HG03108 (cell line): ENCODE results near the gene RET.

Source experiments
- ATAC-seq: cut with Tn5 transposase; IDR thresholded peaks from one replicate; pipeline ENCODE4 v1.9.1; 2021; ENCODE audit warnings: moderate library complexity; ENCODE audit not compliant: unreplicated experiment

Gene RET

GRCh38 chr10:43044448-43044921 is 32.4 kb upstream of the RET start:
- ATAC-seq = no peak

DNA sequence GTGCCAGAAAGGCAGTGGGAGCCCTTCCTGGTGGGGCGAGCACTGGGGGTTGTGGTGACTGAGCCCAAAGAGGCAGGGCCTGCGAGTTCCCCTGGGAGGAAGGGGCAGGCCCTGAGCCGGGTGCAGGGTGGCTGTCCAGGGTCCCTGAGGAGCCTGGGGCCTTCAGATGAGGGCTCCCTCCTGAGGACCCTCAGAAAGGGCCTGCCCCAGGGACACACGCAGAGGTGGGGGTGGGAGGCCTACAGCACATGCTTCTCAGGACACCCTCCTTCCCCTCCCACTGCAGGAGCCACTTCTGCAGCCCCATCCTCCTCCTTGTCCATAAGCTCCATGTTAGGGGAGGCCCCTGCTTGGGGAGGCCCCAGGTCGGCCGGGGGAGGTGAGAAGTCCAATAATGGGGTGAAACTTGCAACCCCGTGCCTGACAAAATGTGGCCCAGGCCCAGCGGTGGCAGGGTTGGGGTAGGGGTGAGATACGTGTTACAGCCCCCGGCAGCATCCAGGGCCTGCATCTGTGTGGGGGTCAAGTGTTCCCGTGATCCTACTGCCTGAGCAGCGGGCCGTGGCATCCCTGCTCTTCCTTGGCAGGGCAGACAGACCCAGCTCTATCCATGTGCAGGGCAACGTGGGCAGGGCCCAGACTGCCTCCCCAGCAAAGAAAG is 31.8 kb upstream of the RET start:
- ATAC-seq = no peak

DNA sequence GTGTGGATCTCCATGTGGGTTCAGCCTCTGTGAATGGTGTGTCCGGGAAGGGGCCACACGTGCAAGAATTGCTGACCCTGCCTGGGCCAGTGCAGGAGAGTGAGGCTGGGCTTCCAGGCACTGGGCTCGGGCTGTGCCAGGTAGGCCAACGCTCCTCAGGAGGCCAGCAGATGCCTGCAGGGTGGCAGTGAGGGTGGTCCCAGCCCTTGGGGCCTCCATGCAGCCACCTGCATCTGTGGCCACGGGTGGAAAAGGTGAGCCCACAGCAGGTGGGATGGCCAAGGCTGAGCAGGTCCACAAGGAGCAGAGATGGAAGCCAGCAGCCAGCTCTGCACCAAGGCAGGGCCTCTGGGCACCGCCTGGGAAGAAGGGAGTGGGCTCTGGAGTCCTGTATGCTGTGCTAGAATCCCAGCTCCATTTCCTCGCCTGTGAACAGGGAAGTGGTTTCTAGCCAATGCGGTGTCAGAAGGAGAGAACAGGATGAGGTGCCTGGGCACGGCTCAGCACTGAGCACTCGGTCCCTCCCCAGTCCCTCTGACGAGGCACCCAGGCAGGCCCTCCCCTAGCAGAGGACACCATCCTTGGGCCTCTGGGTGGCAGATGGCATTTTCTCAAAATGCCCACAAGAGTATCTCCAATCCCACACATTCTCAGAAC is 31.1 kb upstream of the RET start:
- ATAC-seq = no peak

DNA sequence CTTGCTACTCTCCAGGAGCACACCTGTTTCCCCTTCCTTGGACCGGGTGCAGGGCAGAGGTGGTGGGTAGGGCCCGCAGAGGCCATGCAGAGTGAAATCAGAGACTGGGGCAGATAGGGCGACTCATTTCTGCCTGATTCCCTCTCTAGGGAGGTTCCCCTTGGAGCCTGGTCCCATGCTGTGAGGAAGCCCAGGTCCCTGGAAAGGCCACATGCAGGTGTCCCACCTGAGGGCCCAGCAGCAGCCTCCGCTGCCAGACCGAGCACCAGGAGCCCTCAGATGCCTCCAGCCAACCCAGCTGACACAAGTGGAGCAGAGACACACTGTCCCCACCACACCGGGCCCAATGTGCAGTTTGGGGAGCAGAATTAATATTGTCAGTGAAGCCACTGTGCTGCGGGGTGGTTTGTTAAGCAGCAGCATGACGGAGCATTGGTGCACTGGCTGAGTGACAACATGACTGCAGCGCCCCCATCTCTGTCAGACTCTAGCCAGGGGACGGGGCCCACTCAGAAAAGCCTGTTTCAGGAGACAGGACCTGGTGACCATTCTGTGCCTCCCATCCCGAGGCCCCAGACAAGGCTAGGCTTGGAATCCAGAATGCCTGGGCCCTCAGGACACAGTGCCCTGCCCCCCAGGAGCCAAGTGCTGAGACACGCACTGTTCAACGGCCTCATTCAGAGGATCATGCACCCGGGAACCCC is 30.4 kb upstream of the RET start:
- no peak for ATAC-seq

- no peak for ATAC-seq
Measured at GRCh38 chr10:43047288-43047970, 29.4 kb upstream of the RET start.

- no peak for ATAC-seq
Measured at GRCh38 chr10:43048301-43049051, 28.4 kb upstream of the RET start.

DNA sequence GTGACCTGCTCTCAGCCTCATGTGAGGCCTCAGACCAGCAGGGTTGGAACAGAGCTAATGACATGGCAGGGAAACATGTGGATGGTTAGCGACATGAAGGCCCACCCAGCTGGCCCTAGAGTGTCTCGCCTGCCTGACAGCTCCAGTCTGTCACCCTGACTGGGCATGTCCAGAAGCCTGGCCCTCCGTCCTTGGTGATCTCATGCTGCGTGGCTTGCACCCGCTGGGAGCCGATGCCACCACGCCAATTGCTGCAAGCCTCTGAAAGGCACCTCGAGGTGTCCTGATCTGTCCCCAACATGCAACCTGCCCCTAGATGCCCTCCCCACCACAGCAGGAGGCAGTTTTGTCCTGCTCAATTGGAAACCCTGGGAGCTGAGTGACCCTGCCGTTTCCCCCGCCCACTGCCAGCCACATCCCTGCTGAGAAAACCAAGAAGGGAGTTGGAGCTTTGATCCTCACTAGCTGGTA is 27.8 kb upstream of the RET start:
- ATAC-seq = no peak

DNA sequence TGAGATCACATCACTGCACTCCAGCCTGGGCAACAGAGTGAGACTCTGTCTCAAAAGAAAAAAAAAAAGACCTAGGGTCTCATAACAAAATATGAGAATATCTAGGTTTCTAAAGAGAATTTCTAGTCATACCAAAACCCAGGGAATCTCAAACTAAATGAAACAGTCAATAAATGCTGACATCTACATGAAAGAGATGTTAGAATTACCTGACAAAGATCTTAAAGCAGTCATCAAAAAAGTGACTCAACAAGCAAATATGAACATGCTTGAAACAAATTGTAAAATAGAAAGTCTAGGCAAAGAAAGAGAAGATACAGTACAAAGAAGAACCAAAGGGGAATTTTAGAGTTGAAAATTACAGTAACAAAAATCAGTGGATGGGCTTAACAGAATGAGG is 26.9 kb upstream of the RET start:
- ATAC-seq = no peak

DNA sequence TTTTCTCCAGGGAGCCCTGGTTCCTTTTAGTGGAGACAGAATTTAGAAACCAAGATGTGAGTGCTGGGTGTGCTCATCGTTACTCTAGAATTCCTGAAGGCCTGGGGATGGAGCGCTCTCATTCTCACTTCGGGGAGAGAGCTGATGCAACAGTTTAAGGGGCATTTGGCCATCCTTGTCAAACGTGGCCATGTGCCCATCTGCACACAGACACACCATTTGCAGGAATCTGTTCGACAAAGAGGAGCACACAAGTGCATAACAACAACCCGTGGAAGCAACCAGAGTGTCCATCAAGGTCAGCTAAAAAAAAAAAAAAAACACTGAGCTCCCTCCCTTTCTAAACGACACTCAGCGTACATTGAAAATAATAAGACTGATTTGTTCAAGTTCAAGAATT is 23.0 kb upstream of the RET start:
- no peak for ATAC-seq

DNA sequence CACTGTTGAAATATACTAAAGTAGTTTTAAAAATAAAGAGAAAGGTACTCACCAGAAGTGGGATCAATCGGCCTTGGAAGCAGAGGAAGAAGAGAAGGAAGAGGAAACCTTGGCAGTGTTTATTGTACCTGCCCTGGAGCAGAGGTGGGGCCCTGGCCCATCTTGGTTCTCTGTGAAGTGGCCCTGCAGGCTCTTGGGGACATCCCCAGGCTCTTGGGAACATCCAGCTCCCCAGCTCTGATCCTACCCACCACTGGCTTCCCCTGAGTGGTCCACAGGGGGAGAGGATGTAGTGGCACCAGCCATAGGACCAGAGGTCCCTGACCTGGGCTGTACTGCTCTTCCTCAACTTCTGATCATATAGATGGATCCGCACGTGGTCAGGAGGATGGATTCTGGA is 22.3 kb upstream of the RET start:
- ATAC-seq = no peak

DNA sequence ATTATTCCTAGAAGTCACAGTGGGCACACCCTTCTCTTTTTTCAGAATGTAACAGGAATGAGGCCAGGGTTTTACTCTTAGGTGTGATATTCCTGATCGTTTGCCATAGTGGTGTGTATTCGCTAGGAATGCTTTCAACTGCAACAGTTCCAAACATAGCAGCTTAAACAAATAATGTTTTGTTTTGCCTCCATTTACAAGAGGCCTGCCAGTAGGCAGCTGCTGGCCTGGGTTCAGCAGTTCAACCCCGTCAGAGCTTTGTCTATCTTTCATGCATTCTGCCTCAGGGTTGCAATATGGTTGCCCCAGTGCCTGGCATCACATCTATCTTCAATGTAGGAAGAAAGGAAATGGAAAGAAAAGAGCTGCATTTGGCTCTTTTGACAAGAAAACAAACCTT is 21.7 kb upstream of the RET start:
- no peak for ATAC-seq

DNA sequence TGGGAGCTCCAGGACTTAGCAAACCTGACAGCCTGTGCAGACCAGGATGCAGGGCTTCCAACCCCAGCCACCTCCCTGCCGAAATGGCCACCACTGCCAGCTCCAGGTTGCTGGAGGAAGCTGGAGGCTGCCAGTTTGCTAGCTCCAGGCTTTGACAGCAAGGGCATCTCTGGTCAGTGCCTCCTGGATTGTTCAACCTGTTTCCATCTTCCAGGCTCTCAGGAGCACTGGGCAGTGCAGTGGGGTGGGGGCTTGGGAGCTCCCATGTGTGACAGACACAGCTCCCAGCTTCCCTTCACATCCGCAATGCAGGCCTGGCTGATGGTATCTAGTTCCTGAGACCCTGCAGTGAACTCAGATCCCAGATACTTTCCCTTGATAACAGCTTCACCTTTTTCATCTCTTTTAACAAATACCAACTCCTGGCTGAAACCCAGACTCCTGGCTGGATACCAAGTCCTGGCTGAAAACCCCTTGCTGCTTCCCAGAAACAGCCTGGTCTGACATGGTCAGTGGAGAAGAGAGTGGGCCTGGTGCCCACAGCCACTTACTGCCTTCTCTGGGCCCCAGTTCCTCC is 20.8 kb upstream of the RET start:
- no peak for ATAC-seq

DNA sequence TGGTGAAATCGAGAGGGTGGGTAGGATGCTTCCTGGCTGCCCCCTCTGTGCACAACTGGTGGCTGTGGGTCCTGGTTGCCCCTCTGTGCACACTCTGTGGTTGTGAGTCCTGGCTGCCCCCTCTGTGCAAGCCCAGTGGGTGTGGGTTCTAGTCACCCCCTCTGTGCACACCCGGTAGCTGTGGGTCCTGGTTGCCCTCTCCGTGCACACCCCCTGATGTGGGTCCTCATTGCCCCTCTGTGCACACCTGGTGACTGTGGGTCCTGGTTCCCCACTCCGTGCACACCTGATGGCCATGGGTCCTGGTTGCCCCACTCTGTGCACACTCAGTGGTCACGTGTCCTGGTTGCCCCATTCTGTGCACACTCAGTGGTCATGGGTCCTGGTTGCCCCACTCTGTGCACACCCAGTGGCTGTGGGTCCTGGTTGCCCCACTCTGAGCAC is 20.3 kb upstream of the RET start:
- no peak for ATAC-seq

- no peak for ATAC-seq
Measured at GRCh38 chr10:43057231-43057711, 19.6 kb upstream of the RET start.

- ATAC-seq = no peak
Measured at GRCh38 chr10:43057831-43058340, 19.0 kb upstream of the RET start.

DNA sequence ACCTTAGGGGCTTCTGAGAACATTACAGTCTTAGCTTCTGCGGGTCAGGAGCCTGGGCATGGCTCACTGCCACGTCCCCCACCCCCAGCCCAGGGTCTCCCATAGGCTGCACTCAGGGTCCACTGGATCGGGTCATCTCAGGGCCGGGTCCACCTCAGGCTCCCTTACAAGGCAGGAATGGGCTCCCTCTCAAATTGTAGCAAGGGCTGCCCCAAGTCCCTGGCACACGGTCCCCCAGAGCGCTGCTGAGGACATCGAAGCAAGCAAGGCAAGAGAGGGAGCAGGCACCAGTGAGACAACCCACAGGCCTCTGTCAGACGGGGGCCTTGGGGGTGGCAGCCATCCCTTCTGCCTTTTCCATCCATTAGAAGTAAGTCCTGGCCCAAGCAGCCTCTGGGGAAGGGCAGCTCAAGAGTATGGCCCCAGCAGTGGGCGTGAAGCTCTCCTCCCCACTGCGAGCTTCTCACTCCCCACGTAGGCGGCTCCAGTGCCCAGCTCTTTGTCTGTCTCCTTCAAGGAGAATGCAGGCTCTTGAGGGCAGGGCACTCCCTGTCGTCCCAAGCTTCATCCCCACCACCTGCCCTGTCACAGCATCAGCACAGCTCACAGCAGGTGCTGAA is 18.0 kb upstream of the RET start:
- ATAC-seq = no peak

DNA sequence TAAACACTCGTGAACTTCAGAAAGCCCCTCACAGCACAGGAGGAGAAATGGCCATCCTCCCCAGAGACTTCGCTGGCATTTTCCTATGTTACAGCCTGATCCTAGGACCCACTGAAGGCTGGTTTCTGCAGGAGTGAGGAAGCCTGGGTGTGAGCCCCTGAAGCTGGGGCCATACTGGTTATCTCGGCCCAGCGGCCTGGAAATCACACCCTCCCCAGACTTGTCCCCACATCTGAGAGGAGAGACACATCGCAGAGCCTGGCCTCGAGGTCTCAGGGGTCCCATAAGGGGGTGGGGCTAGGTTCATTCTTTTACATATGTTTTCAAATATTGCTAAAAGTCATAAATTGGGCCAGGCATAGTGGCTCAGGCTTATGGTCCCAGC is 17.5 kb upstream of the RET start:
- ATAC-seq = no peak

DNA sequence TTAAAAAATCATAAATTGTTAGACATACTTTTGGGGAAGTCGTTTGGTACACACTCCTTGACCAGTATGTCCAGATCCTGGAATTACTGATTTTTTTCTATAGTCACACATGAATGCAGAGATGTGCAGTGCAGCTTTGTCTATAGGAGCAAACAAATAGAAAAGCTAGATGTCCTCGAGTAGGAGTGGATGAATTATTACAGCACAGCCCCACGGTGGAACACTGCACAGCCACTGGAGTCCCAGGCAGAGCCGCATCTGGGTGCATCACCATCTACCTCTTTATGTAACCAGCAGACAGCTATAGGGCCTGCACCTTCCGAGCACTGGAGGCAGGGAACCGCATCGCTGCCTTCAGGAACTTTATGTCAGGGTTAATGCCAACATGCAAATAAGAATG is 17.0 kb upstream of the RET start:
- ATAC-seq = no peak

DNA sequence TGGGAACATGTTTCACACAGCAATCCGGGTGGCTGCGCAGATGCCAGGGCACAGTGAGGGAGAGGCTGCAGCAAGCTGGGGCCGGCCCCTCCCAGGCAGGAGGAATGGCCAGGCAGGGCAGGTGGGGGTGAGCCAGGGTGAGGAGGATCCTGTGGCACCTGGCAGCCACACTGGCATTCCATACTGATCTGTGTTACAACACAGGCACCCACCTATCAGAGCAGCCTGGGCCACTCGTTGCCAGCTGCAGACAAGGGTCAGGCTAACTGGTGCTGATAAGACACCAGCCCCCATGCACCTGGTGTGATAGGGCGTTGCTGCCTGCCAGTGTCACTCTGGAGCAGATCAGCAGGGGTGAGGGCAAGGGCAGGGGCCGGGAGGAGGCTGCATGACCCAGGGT is 16.6 kb upstream of the RET start:
- no peak for ATAC-seq

DNA sequence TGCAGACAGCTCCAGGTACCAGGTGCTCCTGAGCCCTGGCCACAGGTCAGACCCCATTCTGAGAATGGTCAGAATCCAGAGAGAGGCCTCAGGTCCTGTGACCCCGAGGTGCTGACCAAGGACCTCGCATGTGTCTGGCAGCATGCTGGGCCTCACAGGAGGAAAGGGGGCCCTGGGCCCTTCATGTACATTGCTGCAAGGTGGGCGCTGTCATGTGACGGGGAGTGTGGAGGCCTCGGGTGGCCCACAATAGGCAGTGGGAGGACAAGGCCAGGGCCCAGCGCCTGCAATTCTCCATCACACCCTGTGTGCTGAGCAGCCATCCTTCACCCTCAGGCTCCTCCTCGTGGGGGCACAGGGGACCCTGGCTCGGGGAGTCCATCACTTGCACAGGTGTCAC is 15.5 kb upstream of the RET start:
- no peak for ATAC-seq
